NCI-H526 treated with DMSO at 0.1 percent for 48 hours (cell line): Measurements from ENCODE around the gene PLXNB3.
A peak's percentile ranks its signal among the peaks of the same experiment; 100 is the strongest.

ENCODE experiments used
- DNase-seq: peaks from one replicate; lab custom pipeline; 2025; lab: John Stamatoyannopoulos, UW

The PLXNB3 gene

DNA sequence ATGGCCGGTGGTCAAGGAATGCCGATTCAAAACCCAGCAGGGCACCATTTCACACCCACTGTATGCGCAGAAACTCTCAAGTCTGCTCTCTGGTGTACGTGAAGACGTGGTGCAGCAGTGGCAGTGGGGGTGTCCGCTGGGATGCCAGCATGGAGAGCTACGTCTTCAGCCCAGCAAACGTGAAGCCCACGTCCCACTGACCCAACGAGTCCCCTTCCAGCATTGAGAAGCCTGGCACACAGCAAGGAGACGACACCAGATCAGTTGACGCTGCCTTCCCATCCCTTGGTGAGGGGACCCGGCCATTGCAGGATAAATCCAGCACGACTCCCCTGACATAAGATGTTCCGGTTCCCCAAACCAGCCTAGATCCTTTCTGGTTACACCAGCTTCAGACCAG is 2.2 kb upstream of the PLXNB3 start:
- no peak for DNase-seq

DNA sequence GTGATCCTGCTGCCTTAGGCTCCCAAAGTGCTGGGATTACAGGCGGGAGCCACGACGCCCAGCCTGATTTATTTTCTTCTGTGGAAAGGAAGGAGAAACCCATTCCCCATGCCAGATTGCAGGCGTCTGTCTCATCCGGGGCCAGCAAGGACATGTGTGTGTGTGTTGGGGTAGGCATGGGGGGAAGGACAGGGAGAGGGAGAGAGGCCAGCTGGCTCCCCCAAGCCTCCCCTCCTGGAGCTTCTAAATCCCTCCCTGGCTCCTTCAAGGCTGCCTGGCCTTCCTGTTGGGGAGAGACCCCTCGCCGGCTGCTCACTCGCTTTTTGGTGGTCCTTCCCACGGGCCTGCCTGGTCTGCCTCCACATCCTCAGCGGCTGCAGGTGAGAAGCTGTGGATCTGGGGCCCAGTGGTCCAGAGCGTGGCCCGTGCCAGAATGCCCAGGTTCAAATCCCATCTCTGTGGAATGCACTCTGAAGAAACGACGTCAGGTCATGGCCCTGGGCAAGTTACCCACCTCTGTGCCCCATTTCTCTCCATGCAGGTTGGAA is 1.3 kb upstream of the PLXNB3 start:
- no peak for DNase-seq

GRCh38 chrX:153763298-153763932 is 634 bp upstream of the PLXNB3 start:
- no peak for DNase-seq

GRCh38 chrX:153764786-153765137 is 713 bp downstream of the PLXNB3 start:
- no peak for DNase-seq

- no peak for DNase-seq
These were observed 1.4 kb downstream of the PLXNB3 start for GRCh38 chrX:153765138-153766079.

DNA sequence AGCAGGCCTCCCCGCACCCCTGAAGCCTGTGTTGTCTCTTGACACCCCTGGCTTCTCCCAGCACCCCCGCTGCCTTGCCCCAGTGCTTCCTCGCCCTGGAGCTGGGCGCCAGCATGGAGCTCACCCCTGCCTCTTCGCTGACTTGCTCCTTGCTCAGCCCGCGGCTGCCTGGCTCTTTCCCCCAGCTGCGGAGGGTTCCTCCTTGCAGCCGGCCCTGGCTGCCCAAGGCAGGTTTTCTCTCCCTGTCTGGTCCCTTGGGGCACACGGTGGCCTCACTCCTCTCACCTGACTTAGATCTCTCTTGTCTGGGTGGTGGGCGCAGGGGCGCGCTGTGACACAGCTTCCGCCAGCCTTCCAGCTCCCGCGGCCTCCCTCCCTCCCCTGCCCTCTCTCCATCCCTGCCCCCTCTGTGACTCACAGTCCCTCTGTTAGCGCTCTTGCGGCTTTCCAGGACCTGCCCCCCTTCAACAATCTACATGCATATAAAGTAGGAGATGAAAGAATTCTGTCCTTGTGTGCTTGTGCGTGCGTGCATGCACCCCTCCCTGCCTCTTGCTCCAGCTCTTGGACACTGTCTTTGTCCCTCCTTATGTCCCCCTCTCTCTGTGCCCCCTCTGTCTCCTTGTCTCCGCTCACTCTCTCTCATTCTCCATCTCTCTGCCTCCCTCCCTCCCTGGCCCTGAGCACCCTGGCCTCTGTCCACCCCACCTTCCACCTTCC is 2.2 kb downstream of the PLXNB3 start:
- peak; percentile 12 for DNase-seq

DNA sequence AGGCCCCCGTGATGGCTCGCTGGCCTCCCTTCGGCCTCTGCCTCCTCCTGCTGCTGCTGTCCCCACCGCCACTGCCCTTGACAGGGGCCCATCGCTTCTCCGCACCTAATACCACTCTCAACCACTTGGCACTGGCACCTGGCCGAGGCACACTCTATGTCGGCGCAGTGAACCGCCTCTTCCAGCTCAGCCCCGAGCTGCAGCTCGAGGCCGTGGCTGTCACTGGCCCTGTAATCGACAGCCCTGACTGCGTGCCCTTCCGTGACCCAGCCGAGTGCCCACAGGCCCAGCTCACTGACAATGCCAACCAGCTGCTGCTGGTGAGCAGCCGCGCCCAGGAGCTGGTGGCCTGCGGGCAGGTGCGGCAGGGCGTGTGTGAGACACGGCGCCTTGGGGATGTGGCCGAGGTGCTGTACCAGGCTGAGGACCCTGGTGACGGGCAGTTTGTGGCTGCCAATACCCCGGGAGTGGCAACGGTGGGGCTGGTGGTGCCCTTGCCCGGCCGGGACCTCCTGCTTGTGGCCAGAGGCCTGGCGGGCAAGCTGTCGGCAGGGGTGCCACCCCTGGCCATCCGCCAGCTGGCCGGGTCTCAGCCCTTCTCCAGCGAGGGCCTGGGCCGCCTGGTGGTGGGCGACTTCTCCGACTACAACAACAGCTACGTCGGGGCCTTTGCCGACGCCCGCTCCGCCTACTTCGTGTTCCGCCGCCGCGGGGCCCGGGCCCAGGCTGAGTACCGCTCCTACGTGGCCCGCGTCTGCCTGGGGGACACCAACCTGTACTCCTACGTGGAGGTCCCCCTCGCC is 3.0 kb downstream of the PLXNB3 start:
- no peak for DNase-seq

GRCh38 chrX:153767674-153768055 is 3.6 kb downstream of the PLXNB3 start:
- no peak for DNase-seq

DNA sequence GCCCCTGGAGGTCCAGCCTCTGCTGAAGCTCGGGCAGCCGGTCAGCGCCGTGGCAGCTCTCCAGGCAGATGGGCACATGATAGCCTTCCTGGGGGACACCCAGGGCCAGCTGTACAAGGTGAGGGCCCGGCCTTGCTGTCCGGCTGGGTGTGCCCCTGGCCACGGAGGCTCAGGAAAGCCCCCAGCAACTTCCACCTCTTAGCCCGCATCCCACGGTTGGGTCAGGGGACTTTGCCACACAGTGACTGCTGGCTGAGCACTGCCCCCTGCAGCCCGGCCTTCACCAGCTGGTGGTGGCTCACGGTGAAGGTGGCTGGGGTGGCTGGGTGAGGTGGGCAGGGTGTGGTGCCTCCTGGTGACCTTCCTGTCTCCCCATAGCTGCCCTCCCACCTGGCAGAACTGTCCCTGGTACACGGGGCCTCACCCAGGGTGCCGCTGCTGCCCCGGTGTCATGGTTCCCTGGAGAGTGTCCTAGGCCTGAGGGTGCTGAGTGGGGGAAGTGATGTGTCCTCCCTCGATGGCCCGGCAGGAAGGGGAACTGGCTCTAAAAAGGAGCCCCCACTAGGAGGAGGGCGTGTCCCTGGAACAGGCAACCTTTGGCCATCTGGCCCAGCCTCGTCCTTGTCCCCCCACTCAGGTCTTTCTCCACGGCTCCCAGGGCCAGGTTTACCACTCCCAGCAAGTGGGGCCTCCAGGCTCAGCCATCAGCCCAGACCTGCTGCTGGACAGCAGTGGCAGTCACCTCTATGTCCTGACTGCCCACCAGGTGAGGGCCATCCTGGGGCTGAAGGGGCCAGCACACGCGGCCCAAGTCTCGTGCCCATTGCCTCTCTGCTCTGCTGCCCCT is 4.5 kb downstream of the PLXNB3 start:
- no peak for DNase-seq

DNA sequence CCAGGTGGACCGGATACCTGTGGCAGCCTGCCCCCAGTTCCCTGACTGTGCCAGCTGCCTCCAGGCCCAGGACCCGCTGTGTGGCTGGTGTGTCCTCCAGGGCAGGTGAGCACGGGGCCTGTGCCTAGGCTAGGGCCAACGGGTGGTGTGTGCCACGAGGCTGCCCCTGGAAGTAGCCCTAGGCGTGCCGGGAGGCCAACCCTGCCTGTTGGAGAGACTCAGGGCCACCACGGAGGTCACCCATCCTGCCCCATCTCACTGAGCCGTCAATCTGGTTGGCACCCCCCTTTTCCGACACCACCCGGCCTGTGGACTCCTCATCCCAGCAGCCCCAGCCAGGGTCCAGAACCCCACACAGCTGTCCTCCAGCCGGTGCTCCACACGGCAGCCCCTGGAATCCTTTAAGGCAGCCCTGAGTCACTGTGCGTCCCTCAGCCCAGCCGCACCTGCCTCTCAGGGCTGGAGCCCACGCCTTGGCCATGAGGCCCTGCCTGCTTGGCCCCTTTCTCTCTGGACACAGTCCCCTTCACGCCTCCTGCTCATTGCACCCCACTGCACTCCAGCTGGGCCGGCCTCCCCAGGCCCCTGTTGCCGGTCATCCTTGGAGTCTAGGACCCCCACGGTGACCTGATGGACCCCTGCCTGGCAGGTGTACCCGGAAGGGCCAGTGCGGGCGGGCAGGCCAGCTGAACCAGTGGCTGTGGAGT is 5.3 kb downstream of the PLXNB3 start:
- DNase-seq = no peak

GRCh38 chrX:153769865-153770600 is 6.0 kb downstream of the PLXNB3 start:
- DNase-seq = no peak

DNA sequence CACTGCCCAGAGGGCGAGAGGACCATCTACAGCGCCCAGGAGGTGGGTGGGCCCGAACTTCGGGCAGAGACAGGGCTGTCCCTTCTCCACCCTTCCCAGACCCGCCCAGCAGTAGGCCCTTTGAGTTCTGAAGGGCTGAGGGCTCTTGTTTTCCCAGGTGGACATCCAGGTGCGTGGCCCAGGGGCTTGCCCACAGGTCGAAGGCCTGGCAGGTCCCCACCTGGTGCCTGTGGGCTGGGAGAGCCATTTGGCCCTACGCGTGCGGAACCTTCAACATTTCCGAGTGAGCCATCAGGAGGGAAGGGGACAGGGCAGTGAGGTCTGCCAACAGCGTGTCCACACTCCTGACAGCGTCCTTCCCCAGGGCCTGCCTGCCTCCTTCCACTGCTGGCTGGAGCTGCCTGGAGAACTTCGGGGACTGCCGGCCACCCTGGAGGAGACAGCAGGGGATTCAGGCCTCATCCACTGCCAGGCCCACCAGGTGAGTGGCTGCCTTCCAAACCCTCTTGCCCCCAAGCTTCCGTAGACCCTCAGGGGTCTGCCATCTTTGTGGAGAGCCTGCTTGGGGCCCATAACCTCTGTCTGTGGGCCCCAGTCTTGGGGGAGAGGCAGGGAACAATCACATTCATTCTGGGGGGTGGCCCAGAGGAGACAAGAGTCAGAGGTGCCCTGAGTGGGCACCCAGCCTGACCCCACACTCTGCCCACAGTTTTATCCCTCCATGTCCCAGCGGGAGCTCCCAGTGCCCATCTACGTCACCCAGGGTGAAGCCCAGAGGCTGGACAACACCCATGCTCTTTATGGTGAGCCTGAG is 6.8 kb downstream of the PLXNB3 start:
- no peak for DNase-seq

GRCh38 chrX:153771415-153772315 is 7.6 kb downstream of the PLXNB3 start:
- no peak for DNase-seq

DNA sequence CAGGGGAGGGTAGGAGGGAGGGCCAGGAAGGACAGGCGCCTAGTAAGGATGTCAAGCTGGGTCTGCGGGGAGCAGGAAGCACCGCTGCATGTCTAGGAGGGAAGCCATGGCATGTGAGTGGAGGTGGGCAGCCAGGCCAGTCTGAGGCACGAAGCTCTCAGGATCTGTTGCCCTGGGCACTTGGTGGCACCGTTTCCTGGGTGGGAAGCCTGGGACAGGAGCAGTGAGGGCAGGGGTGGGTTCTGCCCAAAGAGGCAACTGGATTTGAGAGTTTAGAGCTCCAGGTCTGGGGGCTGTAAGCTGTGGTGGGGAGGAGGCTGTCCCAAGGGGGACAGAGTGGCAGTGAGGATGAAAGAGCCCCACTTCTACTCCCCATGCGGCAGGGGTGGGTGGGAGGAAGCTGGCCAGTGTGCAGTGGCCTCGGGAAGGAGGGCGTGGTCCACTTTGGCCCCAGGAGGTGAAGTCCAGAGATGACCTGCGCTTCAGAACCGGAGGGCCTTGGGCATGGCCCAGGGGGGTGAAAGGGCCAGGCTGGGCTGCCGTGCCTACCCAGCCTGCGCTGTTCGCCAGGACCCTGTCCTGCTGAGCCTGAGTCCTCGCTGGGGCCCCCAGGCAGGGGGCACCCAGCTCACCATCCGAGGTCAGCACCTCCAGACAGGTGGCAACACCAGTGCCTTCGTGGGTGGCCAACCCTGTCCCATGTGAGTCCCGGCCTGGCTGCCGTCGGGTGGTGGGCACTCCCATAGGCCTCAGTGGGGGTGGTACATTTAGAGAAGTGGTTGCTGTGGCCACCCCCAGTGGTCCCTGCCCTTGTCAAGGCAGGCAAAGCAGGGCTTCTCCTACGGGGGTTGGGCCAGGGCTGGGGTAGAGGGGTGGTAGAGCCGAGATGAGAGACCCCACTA is 8.5 kb downstream of the PLXNB3 start:
- no peak for DNase-seq

GRCh38 chrX:153773218-153773611 is 9.2 kb downstream of the PLXNB3 start:
- no peak for DNase-seq
